GM23338 (cell line): ENCODE measurements around the gene RTP5. TPM values are rescaled to one million over a fixed set of nuclear protein-coding genes. Genes with fewer than 3 reads are reported as not detected.
A peak's percentile ranks its signal among the peaks of the same experiment; 100 is the strongest.

ENCODE experiments used
- ATAC-seq: fragments of 200-7000 bp; cut with Tn5 transposase; 3 replicates; pipeline ENCODE4 v1.9.1; 2020
- DNase-seq: peaks from one replicate; pipeline ENCODE4 v3.0.0-alpha.2; 2015; ENCODE audit warnings: low spot score
- H2AFZ ChIP-seq: fragments of 200-600 bp; sonication (generic); 2 replicates; pipeline ENCODE4 v1.8.0; 2016; ENCODE audit warnings: antibody characterized with exemption, mild to moderate bottlenecking, moderate library complexity
- H3F3A ChIP-seq: fragments of 200-600 bp; sonication (generic); replicated peaks from 2 replicates; pipeline ENCODE4 v1.8.0; 2017; ENCODE audit warnings: antibody characterized with exemption, mixed run types, low read depth
- H3K27ac ChIP-seq: fragments of 200-600 bp; sonication (generic); 2 replicates; pipeline ENCODE4 v1.6.1; 2016; ENCODE audit warnings: low read depth
- H3K27me3 ChIP-seq: fragments of 200-600 bp; sonication (generic); 2 replicates; pipeline ENCODE4 v1.8.0; 2016; ENCODE audit warnings: mild to moderate bottlenecking, mixed run types, moderate library complexity; ENCODE audit not compliant: insufficient read depth
- H3K36me3 ChIP-seq: fragments of 200-600 bp; sonication (generic); 2 replicates; pipeline ENCODE4 v1.8.0; 2016; ENCODE audit warnings: mild to moderate bottlenecking; ENCODE audit not compliant: insufficient read depth
- H3K4me1 ChIP-seq: fragments of 200-600 bp; sonication (generic); 2 replicates; pipeline ENCODE4 v1.8.0; 2016; ENCODE audit warnings: mild to moderate bottlenecking, moderate library complexity; ENCODE audit not compliant: insufficient read depth
- H3K4me2 ChIP-seq: fragments of 200-600 bp; sonication (generic); 2 replicates; pipeline ENCODE4 v1.7.1; 2017; ENCODE audit warnings: mixed run types
- H3K4me3 ChIP-seq: fragments of 200-600 bp; sonication (generic); 2 replicates; pipeline ENCODE4 v1.6.1; 2016; ENCODE audit warnings: mixed run types
- H3K79me2 ChIP-seq: fragments of 200-600 bp; sonication (generic); replicated peaks from 2 replicates; pipeline ENCODE4 v1.8.0; 2017; ENCODE audit warnings: mild to moderate bottlenecking; ENCODE audit not compliant: insufficient read depth
- H3K9me2 ChIP-seq: fragments of 200-600 bp; sonication (generic); 2 replicates; pipeline ENCODE4 v1.8.0; 2017; ENCODE audit not compliant: insufficient read depth
- H4K20me1 ChIP-seq: fragments of 200-600 bp; sonication (generic); replicated peaks from 2 replicates; pipeline ENCODE4 v1.8.0; 2017; ENCODE audit warnings: mild to moderate bottlenecking; ENCODE audit not compliant: insufficient read depth
- H3K27ac Mint-ChIP-seq: 2 replicates; pipeline ENCODE4 v1.8.0; 2020; ENCODE audit warnings: inconsistent platforms, mild to moderate bottlenecking, moderate library complexity, mixed read lengths
- H3K27me3 Mint-ChIP-seq: 3 replicates; pipeline ENCODE4 v1.8.0; 2022; ENCODE audit warnings: low read depth, mild to moderate bottlenecking, moderate library complexity, mixed read lengths, inconsistent platforms; ENCODE audit not compliant: insufficient read depth, poor library complexity
- H3K36me3 Mint-ChIP-seq: 3 replicates; pipeline ENCODE4 v1.8.0; 2021; ENCODE audit warnings: low read depth, mild to moderate bottlenecking, inconsistent platforms, moderate library complexity, mixed read lengths
- H3K4me1 Mint-ChIP-seq: 3 replicates; pipeline ENCODE4 v1.8.0; 2020; ENCODE audit warnings: mild to moderate bottlenecking, inconsistent platforms, mixed read lengths
- H3K4me3 Mint-ChIP-seq: 3 replicates; pipeline ENCODE4 v1.8.0; 2021; ENCODE audit warnings: moderate library complexity, mild to moderate bottlenecking, inconsistent platforms, mixed read lengths
- H3K9me3 Mint-ChIP-seq: 3 replicates; pipeline ENCODE4 v1.8.0; 2020; ENCODE audit warnings: moderate library complexity, mild to moderate bottlenecking, inconsistent platforms, mixed read lengths
- CREB1 ChIP-seq: fragments of 250-450 bp; sonication (Bioruptor Pico); IDR thresholded peaks from 2 replicates; pipeline ENCODE4 v1.5.0; 2020; ENCODE audit warnings: low read depth, mild to moderate bottlenecking, moderate library complexity
- CTCF ChIP-seq, 2 experiments: fragments of 200-600 bp in 1 of 2; sonication (generic) in 1 of 2; conservative IDR thresholded peaks; 2 replicates each; pipeline versions ENCODE4 v1.5.1 to v1.6.1; 2016 to 2017; ENCODE audit warnings: antibody characterized with exemption in 2 of 2, low read depth in 2 of 2, mild to moderate bottlenecking in 2 of 2, moderate library complexity in 1 of 2
- ETS1 ChIP-seq: IDR thresholded peaks from 2 replicates; pipeline ENCODE4 v1.6.1; 2016; ENCODE audit warnings: antibody characterized with exemption
- EZH2 ChIP-seq: fragments of 200-600 bp; sonication (generic); IDR thresholded peaks from one replicate; pipeline ENCODE4 v1.8.0; 2017; ENCODE audit warnings: antibody characterized with exemption, mild to moderate bottlenecking, low read depth; ENCODE audit not compliant: unreplicated experiment
- EZH2phosphoT487 ChIP-seq: fragments of 200-600 bp; sonication (generic); IDR thresholded peaks from one replicate; pipeline ENCODE4 v1.8.1; 2018; ENCODE audit warnings: antibody characterized with exemption; ENCODE audit not compliant: unreplicated experiment
- JUNB ChIP-seq: IDR thresholded peaks from one replicate; pipeline ENCODE4 v1.6.1; 2016; ENCODE audit warnings: antibody characterized with exemption; ENCODE audit not compliant: unreplicated experiment
- NANOG ChIP-seq: IDR thresholded peaks from 2 replicates; pipeline ENCODE4 v1.6.1; 2016; ENCODE audit warnings: antibody characterized with exemption, borderline replicate concordance
- POLR2AphosphoS5 ChIP-seq: IDR thresholded peaks from 2 replicates; pipeline ENCODE4 v1.6.1; 2016; ENCODE audit warnings: antibody characterized with exemption, low read depth
- REST ChIP-seq: IDR thresholded peaks from one replicate; pipeline ENCODE4 v1.6.1; 2018; ENCODE audit warnings: antibody characterized with exemption; ENCODE audit not compliant: unreplicated experiment
- STAT1 ChIP-seq: IDR thresholded peaks from one replicate; pipeline ENCODE4 v1.6.1; 2016; ENCODE audit warnings: antibody characterized with exemption; ENCODE audit not compliant: unreplicated experiment
- ZNF114 ChIP-seq: fragments of 250-450 bp; sonication (Bioruptor Pico); IDR thresholded peaks from 2 replicates; pipeline ENCODE4 v1.5.0; 2020; ENCODE audit warnings: mild to moderate bottlenecking, moderate library complexity
- ZNF331 ChIP-seq: fragments of 250-450 bp; sonication (Bioruptor Pico); IDR thresholded peaks from 2 replicates; pipeline ENCODE4 v1.5.0; 2020; ENCODE audit warnings: low read depth, mild to moderate bottlenecking, moderate library complexity
- ZNF462 ChIP-seq: fragments of 250-450 bp; sonication (Bioruptor Pico); IDR thresholded peaks from 2 replicates; pipeline ENCODE4 v1.5.0; 2020; ENCODE audit warnings: mild to moderate bottlenecking, moderate library complexity
- polyA plus RNA-seq: library from polyadenylated mRNA; unstranded; fragments of >200 nt; fragmentation: Nextera tagmentation; extraction: Ambion mirVana; gene quantifications from 2 replicates; pipeline ENCODE4 v1.2.1, GENCODE V29; 2016
- total RNA-seq: library from RNA; depleted of rRNA; stranded (reverse); fragments of >200 nt; shearing (Covaris generic); gene quantifications from 2 replicates; pipeline ENCODE4 v1.2.3, GENCODE V29; 2014

Gene RTP5
- total and polyA plus RNA-seq, 2 experiments from 2014 or later: not detected

- DNase-seq (peak; percentile 57), ATAC-seq (peak; percentile 6)
- Histone ChIP-seq H3K4me3 (no peak overlapping the region), H3K79me2 (no peaks in the 10 kb centered on the region), H3K9me2 (no peaks in the 10 kb centered on the region), H3F3A (peaks cover 13% of the 10 kb centered on the region; the same call in 1 of the 2 replicates), H4K20me1 (no peaks in the 10 kb centered on the region), H3K36me3 (no peaks in the 10 kb centered on the region), H3K4me2 (no peak overlapping the region), H3K27ac (no peak overlapping the region), H3K4me1 (peaks cover 7% of the 10 kb centered on the region; the same call in 1 of the 2 replicates), H3K27me3 (no peaks in the 10 kb centered on the region), H2AFZ (peak overlapping the region; percentile 84)
- peaks cover 5% of the 10 kb centered on the region; the same call in 2 of the 3 replicates for H3K9me3 Mint-ChIP-seq
- peaks cover 29% of the 10 kb centered on the region for H3K4me1 Mint-ChIP-seq
- H3K36me3 Mint-ChIP-seq: no peaks in the 10 kb centered on the region; the same call in 2 of the 3 replicates
- no peak for TF ChIP-seq POLR2AphosphoS5
- no peak for TF ChIP-seq JUNB
- TF ChIP-seq STAT1: no peak
- TF ChIP-seq ZNF462: no peak
- TF ChIP-seq CTCF (conservative IDR thresholded peaks at IDR 0.05; ENCODE audit: low read depth in 2 of 2): no peak
- no peak for TF ChIP-seq ZNF114
- no peak for TF ChIP-seq REST
- no peak for TF ChIP-seq ZNF331 (CRISPR knock-in tag)
- no peak for TF ChIP-seq NANOG
- TF ChIP-seq ETS1: no peak
- no peak for TF ChIP-seq EZH2phosphoT487
- TF ChIP-seq EZH2: no peak
- TF ChIP-seq CREB1: no peak
- peaks cover 21% of the 10 kb centered on the region for H3K27me3 Mint-ChIP-seq
- no peak overlapping the region for H3K4me3 Mint-ChIP-seq
- no peak overlapping the region for H3K27ac Mint-ChIP-seq
Measured at GRCh38 chr2:241863536-241863954, 6.0 kb upstream of the RTP5 start.
